Fibroblast of the aortic adventitia (primary cell): Measurements from ENCODE around the gene BUB3. TPM values are rescaled to one million over a fixed set of nuclear protein-coding genes. Genes with fewer than 3 reads are reported as not detected.

Experiments used
- DNase-seq: peaks from one replicate; pipeline ENCODE4 v3.0.0-alpha.2; 2010; ENCODE audit warnings: low read depth
- H3K4me3 ChIP-seq: 2 replicates; pipeline ENCODE4 v1.5.1; 2011; ENCODE audit warnings: low read depth, mild to moderate bottlenecking, control low read depth, low read length, moderate library complexity
- CTCF ChIP-seq: IDR thresholded peaks from 2 replicates; pipeline ENCODE4 v1.5.1; 2011; ENCODE audit warnings: mild to moderate bottlenecking, low read length, control low read depth, inconsistent platforms; ENCODE audit not compliant: insufficient read depth
- total RNA-seq: library from RNA; depleted of rRNA; stranded (reverse); fragments of >200 nt; gene quantifications from 2 replicates; pipeline ENCODE4 v1.2.3, GENCODE V29; 2012; ENCODE audit warnings: low replicate concordance

The BUB3 gene
- total RNA-seq, 1 donor: 182 TPM

GRCh38 chr10:123146894-123147634, 7.1 kb upstream of the BUB3 start:
- no peak overlapping the region for H3K4me3 ChIP-seq
- DNase-seq: no peak
- TF ChIP-seq CTCF: no peak

- no peak for TF ChIP-seq CTCF
- no peak within 1 kb of the TSS for H3K4me3 ChIP-seq
- DNase-seq: no peak
Measured at GRCh38 chr10:123147635-123148413, 6.4 kb upstream of the BUB3 start, which contains the start of gene HMX2. HMX2 (plus strand) TSS chr10:123148136; CDS start chr10:123148379, 243 bp downstream.

GRCh38 chr10:123148414-123149161, 5.6 kb upstream of the BUB3 start:
- DNase-seq: no peak
- TF ChIP-seq CTCF: no peak
- no peak overlapping the region for H3K4me3 ChIP-seq

GRCh38 chr10:123149162-123149567, 5.0 kb upstream of the BUB3 start:
- TF ChIP-seq CTCF: no peak
- H3K4me3 ChIP-seq: no peak overlapping the region
- DNase-seq: no peak

- H3K4me3 ChIP-seq: peak overlapping the region; percentile 54
- no peak for TF ChIP-seq CTCF
- DNase-seq: no peak
Measured at GRCh38 chr10:123149568-123150270, 4.5 kb upstream of the BUB3 start.
